Activated CD8-positive, alpha-beta memory T cell treated with anti-CD3 and anti-CD28 coated beads for 36 hours (primary cell): ENCODE measurements around the gene TBX20. TPM values are rescaled to one million over a fixed set of nuclear protein-coding genes. Genes with fewer than 3 reads are reported as not detected.
"Not testable (repeated sequence)": the region's sequence is repeated elsewhere in the genome, so short reads cannot be mapped to it uniquely, and the experiment has no call there.

Experiments
- CTCF ChIA-PET: fragments of 350-600 bp; sonication (Branson Sonifier 250); formaldehyde crosslinking; loops from one replicate; lab custom pipeline; 2021; ENCODE audit warnings: antibody characterized with exemption; lab: Charles Lee
- POLR2A ChIA-PET: fragments of 350-600 bp; sonication (Branson Sonifier 250); formaldehyde crosslinking; loops from one replicate; lab custom pipeline; 2021; ENCODE audit warnings: antibody characterized with exemption; lab: Charles Lee
- total RNA-seq, 2 experiments: library from RNA; stranded (reverse); gene quantifications; one replicate each; pipeline ENCODE4 v1.2.3, GENCODE V29; 2021

Gene TBX20
- total RNA-seq, 2 experiments from 2014 or later = not detected

- CTCF ChIA-PET, POLR2A ChIA-PET: not testable (repeated sequence)
These were observed 69.9 kb downstream of the TBX20 start for GRCh38 chr7:35183873-35184503.

GRCh38 chr7:35180665-35181064, 73.2 kb downstream of the TBX20 start:
- POLR2A ChIA-PET, CTCF ChIA-PET: not testable (repeated sequence)

- CTCF ChIA-PET, POLR2A ChIA-PET: not testable (repeated sequence)
These were observed 80.7 kb downstream of the TBX20 start for GRCh38 chr7:35173176-35173575.

DNA sequence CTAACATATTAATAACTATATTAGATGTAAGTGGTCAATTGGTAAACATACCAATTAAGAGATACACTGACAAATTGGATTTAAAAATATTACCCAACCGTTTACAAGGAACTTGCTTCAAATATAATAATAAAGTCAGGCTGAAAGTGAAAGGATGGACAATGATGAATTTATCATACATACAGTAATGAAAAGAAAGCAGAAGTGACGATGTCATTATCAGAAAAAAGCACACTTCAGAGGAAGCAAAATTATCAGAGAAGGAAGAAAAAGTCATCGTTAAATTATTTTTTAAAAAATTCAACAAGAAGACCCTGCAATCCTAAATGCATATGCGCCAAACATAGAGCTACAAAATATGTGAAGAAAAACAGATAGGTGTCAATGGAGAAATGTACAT, 81.8 kb downstream of the TBX20 start:
- CTCF ChIA-PET, POLR2A ChIA-PET: not testable (repeated sequence)

DNA sequence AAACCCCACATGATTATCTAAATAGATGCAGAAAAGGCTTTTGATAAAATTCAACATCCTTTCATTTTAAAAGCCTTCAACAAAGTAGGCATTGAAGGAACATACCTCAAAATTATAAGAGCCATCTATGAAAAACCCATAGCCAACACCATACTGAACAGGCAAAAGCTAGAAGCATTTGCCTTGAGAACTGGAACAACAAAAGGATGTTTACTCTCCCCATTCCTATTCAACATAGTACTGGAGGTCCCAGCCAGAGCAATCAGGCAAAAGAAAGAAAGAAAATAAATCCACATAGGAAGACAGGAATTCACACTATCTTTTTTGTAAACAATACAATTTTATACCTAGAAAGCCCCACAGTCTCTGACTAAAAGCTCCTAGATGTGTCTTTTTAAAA, 86.2 kb downstream of the TBX20 start:
- CTCF ChIA-PET, POLR2A ChIA-PET: not testable (repeated sequence)

GRCh38 chr7:35167158-35167557, 86.7 kb downstream of the TBX20 start:
- CTCF ChIA-PET, POLR2A ChIA-PET: not testable (repeated sequence)

GRCh38 chr7:35161059-35161740, 92.7 kb downstream of the TBX20 start:
- POLR2A ChIA-PET, CTCF ChIA-PET: not testable (repeated sequence)

Other genes with a start within 250 kb of the TBX20 start
- gene DPY19L1, start 216.6 kb downstream of the TBX20 start, total RNA-seq = 10 to 100 TPM; 12.1 to 14.0 TPM